Measurements from ENCODE around the gene GAL3ST2. TPM values are rescaled to one million over a fixed set of nuclear protein-coding genes. Genes with fewer than 3 reads are reported as not detected.

The GAL3ST2 gene
- total and polyA plus RNA-seq, 2 of the 8 experiments (the other 6 are each of a cell fraction or from before 2014, with no cell fraction given): not detected

- no peaks in the 10 kb centered on the region for H3K79me1 ChIP-seq (ENCODE audit: low read depth, low read length)
- no peaks in the 10 kb centered on the region for H3K23me2 ChIP-seq (ENCODE audit: low read depth, low read length)
- no peak overlapping the region for H4K8ac ChIP-seq (ENCODE audit: extremely low read depth, insufficient read depth, low read length)
- no peak overlapping the region for H3K4ac ChIP-seq (replicated peaks; ENCODE audit: insufficient read length, low read depth, low read length)
- no peak overlapping the region for H2BK120ac ChIP-seq (replicated peaks; ENCODE audit: low read depth, low read length)
- H2BK5ac ChIP-seq (ENCODE audit: low read depth, low read length): no peak overlapping the region
- no peak overlapping the region; the same call in 1 of the 2 replicates for H2BK15ac ChIP-seq (ENCODE audit: low read length)
- peaks cover 0 to 9% (median 4%) of the 10 kb centered on the region in 4 experiments; a peak in 5 of 7 replicates for H3K4me1 ChIP-seq (replicated peaks in 1 of 4; ENCODE audit: control insufficient read depth in 3 of 4, insufficient read depth in 4 of 4, low read length in 3 of 4)
- no peak overlapping the region for H3K56ac ChIP-seq (replicated peaks; ENCODE audit: insufficient read length, low read depth, low read length)
- H3K9me3 ChIP-seq (ENCODE audit: insufficient read depth in 2 of 2, low read depth in 1 of 2, low read length in 1 of 2): no peaks in the 10 kb centered on the region
- H4K5ac ChIP-seq (ENCODE audit: insufficient read length, low read depth, low read length): no peak overlapping the region
- FAIRE-seq (no peak), DNase-seq (ENCODE audit: low read depth in 1 of 2, low spot score in 2 of 2) (peak in 1 of 2 experiments; percentile 47)
- CTCF ChIA-PET (ENCODE audit: partially characterized antibody): interaction anchor here (1.2 to 1.6 kb wide), 2 partner anchors 68 to 90 kb away, joined by 3 read pairs; a partner anchor contains a TSS
- H3K4me3 ChIP-seq (ENCODE audit: extremely low read depth in 1 of 4, insufficient read depth in 2 of 4, low read depth in 3 of 4, low read length in 4 of 4): no peak overlapping the region
- H3K9ac ChIP-seq (replicated peaks in 1 of 4; ENCODE audit: extremely low read depth in 1 of 4, low read depth in 3 of 4, low read length in 3 of 4): no peak overlapping the region
- H3K27me3 ChIP-seq (replicated peaks in 1 of 4; ENCODE audit: control insufficient read depth in 3 of 4, extremely low read depth in 1 of 4, insufficient read depth in 3 of 4, low read length in 3 of 4): no peaks in the 10 kb centered on the region; a peak in 3 of 7 replicates
- H3K79me2 ChIP-seq (ENCODE audit: control insufficient read depth in 1 of 2, insufficient read depth in 2 of 2, low read length in 2 of 2): no peaks in the 10 kb centered on the region
- H4K91ac ChIP-seq (replicated peaks; ENCODE audit: insufficient read length, low read length): no peak overlapping the region
- H3K36me3 ChIP-seq (ENCODE audit: control insufficient read depth in 2 of 4, insufficient read depth in 4 of 4, low read length in 3 of 4): no peaks in the 10 kb centered on the region
- H2AFZ ChIP-seq (ENCODE audit: low read length): no peak overlapping the region
- no peak overlapping the region for H2BK20ac ChIP-seq (ENCODE audit: low read length)
- no peak overlapping the region for H3K14ac ChIP-seq (ENCODE audit: insufficient read length)
- POLR2A ChIA-PET (ENCODE audit: partially characterized antibody): interaction anchor here (3.0 kb wide), 1 partner anchor 108 kb away, joined by 11 read pairs; the partner anchor contains the start of gene ING5
- no peak overlapping the region for H2AK5ac ChIP-seq (ENCODE audit: low read depth, low read length)
- no peak overlapping the region; the same call in 1 of the 2 replicates for H3K27ac ChIP-seq (ENCODE audit: low read depth, low read length)
- H2BK12ac ChIP-seq (ENCODE audit: low read depth, low read length): no peak overlapping the region
- no peak overlapping the region for H3K18ac ChIP-seq (ENCODE audit: extremely low read depth, low read length)
- H4K20me1 ChIP-seq (replicated peaks in 1 of 2; ENCODE audit: control insufficient read depth in 1 of 2, insufficient read depth in 2 of 2, low read length in 2 of 2): no peaks in the 10 kb centered on the region
- H3K23ac ChIP-seq (ENCODE audit: insufficient read length): no peak overlapping the region
- 82% methylated on average over 24 of the region's 28 CpGs; no CpG with 5 or more reads in 1 of the 2 experiments for WGBS, 2 experiments (ENCODE audit: extremely low coverage in 1 of 2, insufficient coverage in 1 of 2, insufficient read length in 1 of 2, insufficient replicate concordance in 2 of 2, low coverage in 1 of 2, low lambda C conversion rate in 2 of 2, missing lambda C conversion rate in 1 of 2)
- H3K4me2 ChIP-seq (ENCODE audit: insufficient read depth in 1 of 2, low read depth in 2 of 2, low read length in 2 of 2): no peak overlapping the region
- TF ChIP-seq NRF1 (IDR thresholded peaks at IDR 0.05; ENCODE audit: low read depth, low read length) (no peak), SP2 (IDR thresholded peaks at IDR 0.05; ENCODE audit: low read length) (no peak), POLR2AphosphoS5 (IDR thresholded peaks at IDR 0.05; ENCODE audit: low read depth, low read length) (no peak), CHD1 (IDR thresholded peaks at IDR 0.05; ENCODE audit: low read depth, low read length) (no peak), TCF12 (IDR thresholded peaks at IDR 0.05; ENCODE audit: low read depth, low read length) (no peak), SAP30 (IDR thresholded peaks at IDR 0.05; ENCODE audit: insufficient read depth, insufficient replicate concordance, low read length) (no peak), SUZ12 (IDR thresholded peaks at IDR 0.05; ENCODE audit: low read length) (no peak), CHD2 (IDR thresholded peaks at IDR 0.05; ENCODE audit: low read length) (no peak), HDAC6 (IDR thresholded peaks at IDR 0.05; ENCODE audit: low read depth, low read length) (no peak), BACH1 (IDR thresholded peaks at IDR 0.05; ENCODE audit: low read length) (no peak), CBX5 (IDR thresholded peaks at IDR 0.05; ENCODE audit: low read depth, low read length) (no peak), JUND (IDR thresholded peaks at IDR 0.05; ENCODE audit: low read length) (no peak), BRCA1 (IDR thresholded peaks at IDR 0.05; ENCODE audit: low read depth, low read length) (no peak), SIX5 (IDR thresholded peaks at IDR 0.05; ENCODE audit: low read depth, low read length) (no peak)
Observed at GRCh38 chr2:241810307-241811200, 33.9 kb downstream of the GAL3ST2 start.

All from H1 (cell line).